Common myeloid progenitor, CD34-positive (primary cell): Measurements from ENCODE around the gene SEH1L.

Experiments
- CTCF ChIA-PET: fragments of 350-600 bp; sonication (Branson Sonifier 250); formaldehyde crosslinking; loops from one replicate; lab custom pipeline; 2021; ENCODE audit warnings: antibody characterized with exemption; lab: Charles Lee
- POLR2A ChIA-PET: fragments of 350-600 bp; sonication (Branson Sonifier 250); formaldehyde crosslinking; loops from one replicate; lab custom pipeline; 2021; ENCODE audit warnings: antibody characterized with exemption; lab: Charles Lee
- DNase-seq, 3 donors: peaks; one replicate each; pipeline versions ENCODE4 v3.0.0 to v3.0.0-alpha.2; 2013
- H3K27ac ChIP-seq, 2 experiments: 1 replicate in 1 of 2; 2 replicates in 1 of 2; pipeline ENCODE4 v1.7.0; 2013; ENCODE audit warnings: inconsistent platforms in 2 of 2, low read length in 2 of 2, mild to moderate bottlenecking in 2 of 2, low read depth in 1 of 2, moderate library complexity in 1 of 2; ENCODE audit not compliant: severe bottlenecking in 2 of 2, insufficient read depth in 1 of 2, poor library complexity in 1 of 2
- H3K27me3 ChIP-seq, 5 experiments: replicated peaks in 2 of 5; 1 replicate in 3 of 5; 2 replicates in 2 of 5; pipeline versions ENCODE4 v1.6.1 to v1.7.0; 2013; ENCODE audit warnings: low read length in 4 of 5, mild to moderate bottlenecking in 2 of 5, moderate library complexity in 2 of 5, inconsistent platforms in 1 of 5; ENCODE audit not compliant: insufficient read depth in 5 of 5, control insufficient read depth in 4 of 5
- H3K36me3 ChIP-seq, 4 experiments: 1 replicate in 2 of 4; 2 replicates in 2 of 4; pipeline versions ENCODE4 v1.6.1 to v1.7.0; 2013; ENCODE audit warnings: low read length in 3 of 4, control low read depth in 1 of 4, mild to moderate bottlenecking in 1 of 4; ENCODE audit not compliant: control insufficient read depth in 4 of 4, insufficient read depth in 4 of 4
- H3K4me1 ChIP-seq, 4 experiments: 1 replicate in 3 of 4; 2 replicates in 1 of 4; pipeline versions ENCODE4 v1.6.1 to v1.7.1; 2013; ENCODE audit warnings: low read length in 3 of 4, mild to moderate bottlenecking in 3 of 4, control low read depth in 1 of 4, inconsistent platforms in 1 of 4, moderate library complexity in 1 of 4; ENCODE audit not compliant: control insufficient read depth in 4 of 4, insufficient read depth in 4 of 4; ENCODE audit errors: control extremely low read depth in 1 of 4
- H3K4me3 ChIP-seq, 7 experiments: 1 replicate in 4 of 7; 2 replicates in 3 of 7; pipeline versions ENCODE4 v1.5.1 to v1.7.0; 2013; ENCODE audit warnings: mild to moderate bottlenecking in 7 of 7, low read length in 6 of 7, moderate library complexity in 6 of 7, inconsistent platforms in 2 of 7, low read depth in 2 of 7, control low read depth in 1 of 7; ENCODE audit not compliant: insufficient read depth in 4 of 7, control insufficient read depth in 1 of 7; ENCODE audit errors: extremely low read depth in 1 of 7
- H3K9me3 ChIP-seq, 5 experiments: 1 replicate in 4 of 5; 2 replicates in 1 of 5; pipeline versions ENCODE4 v1.6.1 to v1.7.1; 2013; ENCODE audit warnings: low read length in 4 of 5, mild to moderate bottlenecking in 2 of 5, inconsistent platforms in 1 of 5, low read depth in 1 of 5, moderate library complexity in 1 of 5; ENCODE audit not compliant: control insufficient read depth in 4 of 5, insufficient read depth in 2 of 5; ENCODE audit errors: control extremely low read depth in 1 of 5
- WGBS: methylation state at CpG from one replicate; pipeline ENCODE4 v1.1.5; 2013; ENCODE audit not compliant: insufficient coverage; 5-methylcytosine and 5-hydroxymethylcytosine counted together

The SEH1L gene

DNA sequence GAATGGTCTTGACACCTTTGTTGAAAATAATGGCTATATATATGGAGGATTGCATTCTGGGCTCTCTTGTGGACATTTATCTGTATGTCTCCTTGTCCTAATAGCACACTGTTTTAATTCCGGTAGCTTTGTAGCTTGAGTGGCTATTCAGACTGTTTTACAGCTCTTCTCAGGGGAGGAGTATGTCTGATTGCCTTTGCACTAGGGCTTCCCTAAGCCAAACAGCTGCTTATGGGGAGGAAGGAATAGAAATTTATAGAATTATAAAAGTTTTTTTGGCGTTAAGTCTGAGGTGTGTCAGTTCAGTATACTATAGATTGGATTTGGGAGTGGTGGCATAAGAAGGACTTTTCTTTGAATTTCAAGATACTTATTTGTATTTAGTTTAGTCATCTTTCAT is 12.6 kb downstream of the SEH1L start:
- no peak overlapping the region for H3K27ac ChIP-seq
- no peak overlapping the region for H3K4me3 ChIP-seq
- peaks cover 12 to 54% (median 36%) of the 10 kb centered on the region in 4 experiments for H3K36me3 ChIP-seq
- H3K27me3 ChIP-seq, result no peaks in the 10 kb centered on the region
- no peaks in the 10 kb centered on the region for H3K4me1 ChIP-seq
- ChIA-PET CTCF (no interaction called here), POLR2A (no interaction called here)
- peaks cover 0 to 6% (median 0%) of the 10 kb centered on the region in 5 experiments for H3K9me3 ChIP-seq
- 100% methylated on average over 1 of the region's 2 CpGs for WGBS
- DNase-seq, result no peak

DNA sequence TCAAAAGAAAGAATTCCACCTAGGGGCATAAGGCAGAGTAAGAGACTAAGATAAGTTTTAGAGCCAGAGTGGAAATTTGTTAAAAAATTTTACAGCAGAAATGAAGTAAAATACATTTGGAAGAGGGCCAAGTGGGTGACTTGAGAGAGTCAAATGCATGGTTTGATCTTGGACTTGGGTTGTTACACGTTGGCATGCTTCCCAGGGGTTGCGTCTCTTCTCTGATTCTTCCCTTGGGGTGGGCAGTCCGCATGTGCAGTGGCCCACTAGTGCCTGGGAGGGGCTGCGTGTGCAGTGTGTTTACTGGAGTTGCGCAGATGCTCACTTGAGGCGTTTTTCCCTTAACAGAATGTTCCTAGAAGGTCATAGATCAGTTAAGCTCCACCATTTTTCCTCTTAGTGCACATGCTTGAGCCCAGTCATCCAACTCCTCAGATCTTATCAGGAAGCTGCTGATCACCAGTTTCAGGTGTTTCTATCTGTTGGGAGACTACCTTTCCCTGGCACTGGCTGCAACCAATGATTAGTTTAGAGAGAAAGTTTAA is 13.1 kb downstream of the SEH1L start:
- H3K4me1 ChIP-seq, result no peaks in the 10 kb centered on the region
- peaks cover 0 to 6% (median 0%) of the 10 kb centered on the region in 5 experiments for H3K9me3 ChIP-seq
- no peaks in the 10 kb centered on the region for H3K27me3 ChIP-seq
- no peak overlapping the region for H3K4me3 ChIP-seq
- ChIA-PET CTCF (interaction anchor here (1.0 to 1.1 kb wide), 2 partner anchors 9 to 23 kb away, joined by 3 read pairs; no protein-coding TSS in a partner anchor), POLR2A (no interaction called here)
- no peak overlapping the region for H3K27ac ChIP-seq
- DNase-seq, result peak in 1 of 3 donors; percentile 12
- H3K36me3 ChIP-seq, result peaks cover 12 to 54% (median 35%) of the 10 kb centered on the region in 4 experiments
- WGBS, result 94% methylated on average over 6 of the region's 6 CpGs

DNA sequence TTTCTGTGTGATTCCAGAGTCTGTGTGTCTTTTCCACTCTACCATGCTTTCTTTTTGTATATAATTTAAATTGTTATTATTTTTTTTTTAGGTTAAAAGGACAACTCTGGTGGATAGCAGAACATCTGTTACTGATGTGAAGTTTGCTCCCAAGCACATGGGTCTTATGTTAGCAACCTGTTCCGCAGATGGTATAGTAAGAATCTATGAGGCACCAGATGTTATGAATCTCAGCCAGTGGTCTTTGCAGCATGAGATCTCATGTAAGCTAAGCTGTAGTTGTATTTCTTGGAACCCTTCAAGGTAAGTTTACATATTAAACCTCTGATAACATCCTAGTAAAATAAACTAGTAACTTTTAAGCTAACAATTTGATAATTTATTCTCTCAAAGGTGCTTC is 15.3 kb downstream of the SEH1L start:
- ChIA-PET POLR2A (no interaction called here), CTCF (interaction anchor here (0.9 to 1.6 kb wide), 3 partner anchors 10 to 35 kb away, joined by 3 read pairs; no protein-coding TSS in a partner anchor)
- DNase-seq, result no peak
- 100% methylated on average over 1 of the region's 1 CpG for WGBS
- peaks cover 14 to 62% (median 37%) of the 10 kb centered on the region in 4 experiments for H3K36me3 ChIP-seq
- H3K4me3 ChIP-seq, result no peak overlapping the region
- no peaks in the 10 kb centered on the region for H3K4me1 ChIP-seq
- H3K9me3 ChIP-seq, result peaks cover 0 to 6% (median 0%) of the 10 kb centered on the region in 5 experiments
- no peak overlapping the region for H3K27ac ChIP-seq
- H3K27me3 ChIP-seq, result no peaks in the 10 kb centered on the region

DNA sequence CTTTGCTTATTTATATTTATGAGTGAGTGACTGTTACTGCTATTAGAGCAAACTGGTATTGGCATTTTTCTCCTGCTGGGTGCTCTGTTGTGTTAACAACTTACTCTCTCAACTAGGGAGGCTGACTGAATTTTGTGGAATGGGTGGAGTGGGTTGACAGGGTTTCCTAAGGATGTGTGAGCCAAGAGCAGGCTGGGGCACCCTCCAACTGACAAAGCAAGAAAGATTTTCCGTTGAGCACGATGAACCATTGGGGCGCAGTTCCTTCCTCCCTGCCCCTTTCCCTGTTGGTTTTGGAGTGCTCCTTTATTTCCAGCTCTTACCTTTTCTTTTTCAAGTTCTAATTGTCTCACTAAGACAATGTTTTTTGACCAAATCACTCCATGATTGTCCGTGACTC is 20.3 kb downstream of the SEH1L start:
- no peak for DNase-seq
- ChIA-PET CTCF (no interaction called here), POLR2A (no interaction called here)
- Histone ChIP-seq H3K4me3 (no peak overlapping the region), H3K27ac (no peak overlapping the region), H3K9me3 (no peaks in the 10 kb centered on the region), H3K4me1 (no peaks in the 10 kb centered on the region), H3K27me3 (no peaks in the 10 kb centered on the region), H3K36me3 (peaks cover 21 to 67% (median 42%) of the 10 kb centered on the region in 4 experiments)
- WGBS, result 92% methylated on average over 3 of the region's 4 CpGs

DNA sequence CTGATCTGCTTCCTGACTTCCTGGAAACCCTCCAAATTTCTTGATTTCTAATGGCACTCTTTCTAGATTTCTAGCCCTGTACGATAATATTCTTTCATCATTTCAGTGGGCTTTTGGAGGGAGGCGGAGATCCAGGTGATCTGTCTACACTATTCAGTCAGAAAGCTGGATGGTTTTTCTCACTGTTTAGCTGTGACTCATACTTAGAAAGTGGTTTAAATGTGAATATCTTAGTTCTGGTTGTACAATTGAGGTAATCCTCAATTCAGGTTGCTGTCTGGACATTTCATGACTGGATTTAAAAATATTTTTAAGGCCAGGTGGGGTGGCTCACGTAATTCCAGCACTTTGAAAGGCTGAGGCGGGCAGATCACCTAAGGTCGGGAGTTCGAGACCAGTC is 20.8 kb downstream of the SEH1L start:
- POLR2A ChIA-PET, result no interaction called here
- H3K4me1 ChIP-seq, result no peaks in the 10 kb centered on the region
- CTCF ChIA-PET, result interaction anchor here (0.8 kb wide), 1 partner anchor 22 kb away, joined by 3 read pairs; the partner anchor contains the start of gene CEP192
- H3K36me3 ChIP-seq, result peaks cover 20 to 65% (median 42%) of the 10 kb centered on the region in 4 experiments
- no peaks in the 10 kb centered on the region for H3K27me3 ChIP-seq
- no peaks in the 10 kb centered on the region for H3K9me3 ChIP-seq
- H3K27ac ChIP-seq, result no peak overlapping the region
- no peak for DNase-seq
- WGBS, result 80% methylated on average over 1 of the region's 6 CpGs
- no peak overlapping the region for H3K4me3 ChIP-seq

DNA sequence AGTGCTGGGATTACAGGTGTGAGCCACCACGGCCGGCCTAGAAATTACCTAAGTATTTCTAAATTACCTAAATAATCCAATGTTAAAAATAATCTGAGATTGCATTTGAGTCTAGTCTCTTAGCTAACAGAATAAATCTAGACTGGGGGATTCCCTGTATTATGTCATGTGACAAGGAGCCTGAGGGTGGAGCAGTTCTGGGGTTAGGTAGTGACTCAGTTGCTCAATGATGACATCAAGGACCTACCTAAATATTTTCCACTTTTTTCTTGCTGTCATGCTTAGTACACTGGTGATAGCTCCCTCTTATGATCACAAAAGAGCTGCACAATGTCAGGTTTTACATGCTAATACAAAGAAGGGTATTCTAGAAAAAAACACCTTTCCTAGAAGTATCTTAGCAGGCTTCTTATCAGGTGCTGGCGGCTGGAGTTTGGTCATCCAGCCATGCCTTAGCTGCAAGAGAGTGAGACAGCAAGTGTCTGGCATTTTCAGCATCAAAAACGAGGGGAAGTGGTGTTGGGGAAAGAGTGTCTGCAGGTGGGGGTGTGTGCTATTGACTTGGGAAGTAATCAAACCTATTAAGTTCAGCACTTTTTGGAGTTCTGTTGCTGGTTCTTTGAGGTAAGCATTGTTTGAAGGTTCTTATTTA is 25.9 kb downstream of the SEH1L start:
- Histone ChIP-seq H3K36me3 (peaks cover 21 to 67% (median 52%) of the 10 kb centered on the region in 4 experiments), H3K4me1 (no peaks in the 10 kb centered on the region), H3K9me3 (no peaks in the 10 kb centered on the region), H3K27ac (no peak overlapping the region), H3K4me3 (no peak overlapping the region), H3K27me3 (no peaks in the 10 kb centered on the region)
- no peak for DNase-seq
- ChIA-PET CTCF (interaction anchor here (1.2 to 1.6 kb wide), 2 partner anchors 10 to 19 kb away, joined by 3 read pairs; no protein-coding TSS in a partner anchor), POLR2A (no interaction called here)
- 100% methylated on average over 2 of the region's 4 CpGs for WGBS

DNA sequence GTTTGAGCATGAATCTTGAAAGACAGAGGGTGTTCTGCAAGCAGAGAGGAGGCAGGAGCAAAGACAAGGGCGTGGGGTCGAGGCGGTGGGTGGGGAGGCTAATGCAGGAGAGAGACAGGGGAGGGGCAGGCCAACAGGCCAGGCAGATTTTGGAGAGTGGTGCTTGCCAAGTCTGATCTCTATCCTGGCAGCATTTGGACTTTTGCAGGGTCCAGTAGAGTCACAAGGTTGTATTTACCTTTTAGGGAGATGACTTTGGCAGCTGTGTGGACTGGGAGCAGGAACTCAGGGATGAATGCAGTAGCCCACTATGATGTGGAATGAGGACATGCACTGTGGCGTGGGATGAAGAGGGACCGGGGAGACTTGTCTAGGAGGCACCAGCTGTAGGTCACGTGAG is 27.7 kb downstream of the SEH1L start:
- no peaks in the 10 kb centered on the region for H3K9me3 ChIP-seq
- 97% methylated on average over 6 of the region's 6 CpGs for WGBS
- H3K4me1 ChIP-seq, result no peaks in the 10 kb centered on the region
- peaks cover 22 to 64% (median 53%) of the 10 kb centered on the region in 4 experiments for H3K36me3 ChIP-seq
- H3K4me3 ChIP-seq, result no peak overlapping the region
- no peaks in the 10 kb centered on the region for H3K27me3 ChIP-seq
- H3K27ac ChIP-seq, result no peak overlapping the region
- DNase-seq, result no peak
- POLR2A ChIA-PET, result interaction anchor here (1.1 kb wide), 1 partner anchor 10 kb away, joined by 3 read pairs; no protein-coding TSS in a partner anchor
- CTCF ChIA-PET, result interaction anchor here (1.2 kb wide), 1 partner anchor 17 kb away, joined by 3 read pairs; no protein-coding TSS in a partner anchor
